Stomach smooth muscle (tissue), 2 donors: ENCODE measurements around the gene NXN.
"Not testable (repeated sequence)": the region's sequence is repeated elsewhere in the genome, so short reads cannot be mapped to it uniquely, and the experiment has no call there.

Experiments
- H3K27ac ChIP-seq: one replicate; pipeline ENCODE4 v1.7.0; 2013; ENCODE audit warnings: mild to moderate bottlenecking, low read length, inconsistent platforms
- H3K27me3 ChIP-seq, 2 donors: one replicate each; pipeline ENCODE4 v1.7.0; 2013; ENCODE audit warnings: low read length in 2 of 2; ENCODE audit not compliant: insufficient read depth in 2 of 2, control insufficient read depth in 1 of 2
- H3K36me3 ChIP-seq, 2 donors: one replicate each; pipeline ENCODE4 v1.7.0; 2013; ENCODE audit warnings: low read length in 2 of 2; ENCODE audit not compliant: control insufficient read depth in 2 of 2, insufficient read depth in 2 of 2
- H3K4me1 ChIP-seq: one replicate; pipeline ENCODE4 v1.7.0; 2013; ENCODE audit warnings: low read length; ENCODE audit not compliant: control insufficient read depth, insufficient read depth
- H3K4me3 ChIP-seq, 2 donors: one replicate each; pipeline ENCODE4 v1.7.0; 2013; ENCODE audit warnings: low read length in 2 of 2
- H3K9ac ChIP-seq, 2 donors: one replicate each; pipeline ENCODE4 v1.7.0; 2013; ENCODE audit warnings: low read length in 2 of 2, mild to moderate bottlenecking in 1 of 2
- H3K9me3 ChIP-seq, 2 donors: one replicate each; pipeline ENCODE4 v1.7.0; 2013; ENCODE audit warnings: low read length in 2 of 2; ENCODE audit not compliant: control insufficient read depth in 2 of 2
- donor health status: healthy.
- donor health status: Pancreatic carcinoma.

Gene NXN

DNA sequence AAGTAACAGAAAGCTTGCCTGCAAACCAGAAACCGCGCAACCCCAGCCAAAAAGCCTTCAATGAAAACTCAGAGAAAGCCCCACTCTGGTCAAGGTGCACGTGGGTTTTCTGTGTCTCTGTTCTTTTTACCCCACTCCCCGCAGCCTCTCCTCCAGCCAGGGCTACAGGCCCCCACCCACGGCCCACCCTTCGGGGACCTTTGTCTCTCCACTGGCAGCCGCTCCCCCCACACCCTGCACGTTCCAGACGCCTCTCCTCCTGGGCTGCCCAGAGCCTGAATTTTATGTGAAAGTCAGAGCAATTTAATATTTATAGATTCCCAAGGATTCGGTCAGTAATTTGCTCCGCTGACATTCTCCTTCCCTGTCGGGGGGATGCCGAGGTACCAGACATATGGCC is 173.2 kb downstream of the NXN start:
- Histone ChIP-seq H3K27me3 (no peaks in the 10 kb centered on the region), H3K4me1 (peaks cover 3% of the 10 kb centered on the region), H3K9me3 (no peaks in the 10 kb centered on the region), H3K4me3 (no peak overlapping the region), H3K9ac (no peak overlapping the region), H3K27ac (no peak overlapping the region), H3K36me3 (peaks cover 10 to 15% of the 10 kb centered on the region in 2 donors)

GRCh38 chr17:805886-806285 is 173.7 kb downstream of the NXN start:
- H3K9me3 ChIP-seq, H3K27me3 ChIP-seq, H3K4me3 ChIP-seq, H3K27ac ChIP-seq, H3K4me1 ChIP-seq, H3K9ac ChIP-seq: not testable (repeated sequence)
- peaks cover 10 to 15% of the 10 kb centered on the region in 2 donors for H3K36me3 ChIP-seq

GRCh38 chr17:804541-805435 is 174.8 kb downstream of the NXN start:
- Histone ChIP-seq H3K27ac (no peak overlapping the region), H3K9ac (no peak overlapping the region), H3K4me3 (no peak overlapping the region), H3K36me3 (peaks cover 13 to 19% of the 10 kb centered on the region in 2 donors), H3K9me3 (no peaks in the 10 kb centered on the region), H3K4me1 (no peaks in the 10 kb centered on the region), H3K27me3 (no peaks in the 10 kb centered on the region)

- Histone ChIP-seq H3K9ac (no peak overlapping the region), H3K4me1 (no peaks in the 10 kb centered on the region), H3K27ac (no peak overlapping the region), H3K36me3 (peaks cover 8 to 18% of the 10 kb centered on the region in 2 donors), H3K9me3 (no peaks in the 10 kb centered on the region), H3K4me3 (no peak overlapping the region), H3K27me3 (no peaks in the 10 kb centered on the region)
These were observed 176.4 kb downstream of the NXN start for GRCh38 chr17:802901-803881.

- H3K9ac ChIP-seq = no peak overlapping the region
- H3K9me3 ChIP-seq = no peaks in the 10 kb centered on the region
- H3K4me3 ChIP-seq = no peak overlapping the region
- H3K27me3 ChIP-seq = no peaks in the 10 kb centered on the region
- no peaks in the 10 kb centered on the region for H3K4me1 ChIP-seq
- peaks cover 8 to 18% of the 10 kb centered on the region in 2 donors for H3K36me3 ChIP-seq
- H3K27ac ChIP-seq = no peak overlapping the region
These were observed 177.1 kb downstream of the NXN start for GRCh38 chr17:802481-802880.

GRCh38 chr17:801660-802059 is 177.9 kb downstream of the NXN start:
- H3K4me1 ChIP-seq = no peaks in the 10 kb centered on the region
- no peak overlapping the region for H3K4me3 ChIP-seq
- no peak overlapping the region for H3K27ac ChIP-seq
- H3K9me3 ChIP-seq = no peaks in the 10 kb centered on the region
- peaks cover 8 to 18% of the 10 kb centered on the region in 2 donors for H3K36me3 ChIP-seq
- no peak overlapping the region for H3K9ac ChIP-seq
- H3K27me3 ChIP-seq = no peaks in the 10 kb centered on the region

DNA sequence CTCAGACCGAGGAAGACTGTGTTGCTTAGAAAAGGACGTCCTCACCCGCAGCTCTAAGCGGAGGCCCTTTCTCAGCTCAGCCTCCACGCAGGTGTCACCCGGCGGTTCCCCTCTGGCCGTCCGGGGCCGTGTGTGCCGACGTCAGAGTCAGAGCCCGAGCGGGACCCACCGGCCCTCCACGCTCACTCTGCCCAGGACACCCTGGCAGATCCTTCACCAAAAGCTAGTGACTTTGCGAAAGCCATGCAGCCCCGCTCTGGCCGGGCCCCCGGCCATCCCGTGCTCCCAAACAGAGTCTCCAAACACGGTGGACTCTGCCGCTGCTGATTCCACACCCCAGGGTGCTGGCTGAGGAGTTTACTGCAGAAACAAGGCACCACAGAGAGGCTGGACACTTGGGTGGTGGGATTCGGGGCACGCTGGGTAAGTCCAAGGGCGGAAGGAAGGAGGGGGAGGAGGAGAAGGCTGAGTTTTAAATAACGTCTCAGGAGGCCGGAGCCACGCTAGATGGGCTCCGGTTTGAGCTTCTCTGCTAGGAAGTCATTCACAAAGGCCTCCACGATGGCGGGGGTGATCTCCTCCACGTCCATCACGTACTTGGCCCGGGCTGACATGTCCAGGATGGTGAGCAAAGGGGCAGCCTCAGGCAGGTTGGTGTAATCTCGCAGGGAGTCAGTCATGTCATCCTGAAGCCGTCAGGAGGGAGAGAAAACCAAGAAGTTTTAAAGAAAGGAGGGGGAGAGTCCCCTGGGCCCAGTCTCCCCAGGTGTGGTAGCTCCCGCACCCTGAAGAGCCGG is 178.9 kb downstream of the NXN start:
- no peak overlapping the region for H3K9ac ChIP-seq
- H3K4me3 ChIP-seq = no peak overlapping the region
- no peaks in the 10 kb centered on the region for H3K9me3 ChIP-seq
- H3K27me3 ChIP-seq = no peaks in the 10 kb centered on the region
- H3K4me1 ChIP-seq = no peaks in the 10 kb centered on the region
- H3K27ac ChIP-seq = no peak overlapping the region
- peaks cover 8 to 18% of the 10 kb centered on the region in 2 donors for H3K36me3 ChIP-seq

- H3K9ac ChIP-seq = no peak overlapping the region
- H3K4me1 ChIP-seq = peaks cover 7% of the 10 kb centered on the region
- H3K27me3 ChIP-seq = no peaks in the 10 kb centered on the region
- no peak overlapping the region for H3K27ac ChIP-seq
- no peaks in the 10 kb centered on the region for H3K9me3 ChIP-seq
- H3K4me3 ChIP-seq = no peak overlapping the region
- peaks cover 8 to 18% of the 10 kb centered on the region in 2 donors for H3K36me3 ChIP-seq
These were observed 180.3 kb downstream of the NXN start for GRCh38 chr17:799261-799660.

- Histone ChIP-seq H3K4me3 (no peak overlapping the region), H3K27ac (no peak overlapping the region), H3K9me3 (no peaks in the 10 kb centered on the region), H3K27me3 (no peaks in the 10 kb centered on the region), H3K36me3 (peaks cover 4 to 14% of the 10 kb centered on the region in 2 donors), H3K9ac (no peak overlapping the region), H3K4me1 (peaks cover 13% of the 10 kb centered on the region)
These were observed 181.3 kb downstream of the NXN start for GRCh38 chr17:798246-798645.

- Histone ChIP-seq H3K27ac (peak overlapping the region; percentile 11), H3K27me3 (no peaks in the 10 kb centered on the region), H3K9ac (no peak overlapping the region), H3K4me3 (no peak overlapping the region), H3K9me3 (no peaks in the 10 kb centered on the region), H3K4me1 (peaks cover 16% of the 10 kb centered on the region), H3K36me3 (peaks cover 5 to 14% of the 10 kb centered on the region in 2 donors)
These were observed 182.2 kb downstream of the NXN start for GRCh38 chr17:797236-797840.
